Activated gamma-delta T cell treated with anti-CD3 and anti-CD28 coated beads, Interleukin-2, amount 50 U/mL, for 16 hours (primary cell): Measurements from ENCODE around the gene WASHC1.
A peak's percentile ranks its signal among the peaks of the same experiment; 100 is the strongest.
"Not testable (repeated sequence)": the region's sequence is repeated elsewhere in the genome, so short reads cannot be mapped to it uniquely, and the experiment has no call there.

Experiments used
- DNase-seq: peaks from one replicate; pipeline ENCODE4 v3.0.0-alpha.2; 2020; ENCODE audit warnings: low read depth

WASHC1 gene

GRCh38 chr9:14129-14809, 15.0 kb downstream of the WASHC1 start:
- not testable (repeated sequence) for DNase-seq

GRCh38 chr9:11206-11605, 18.1 kb downstream of the WASHC1 start:
- DNase-seq: peak; percentile 48

DNA sequence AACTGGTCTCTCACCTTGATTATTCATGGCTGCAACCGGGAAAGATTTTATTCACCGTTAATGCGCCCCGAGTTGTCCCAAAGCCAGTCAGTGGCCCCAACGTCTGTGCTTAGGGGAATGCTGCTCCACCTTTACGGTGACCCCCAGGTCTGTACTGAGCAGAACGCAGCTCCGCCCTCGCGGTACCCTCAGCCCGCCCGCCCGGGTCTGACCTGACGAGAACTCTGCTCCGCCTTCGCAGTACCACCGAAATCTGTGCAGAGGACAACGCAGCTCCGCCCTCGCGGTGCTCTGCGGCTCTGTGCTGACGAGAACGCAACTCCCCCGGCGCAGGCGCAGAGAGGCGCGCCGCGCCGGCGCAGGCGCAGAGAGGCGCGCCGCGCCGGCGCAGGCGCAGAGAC, 18.6 kb downstream of the WASHC1 start:
- DNase-seq: not testable (repeated sequence)

DNA sequence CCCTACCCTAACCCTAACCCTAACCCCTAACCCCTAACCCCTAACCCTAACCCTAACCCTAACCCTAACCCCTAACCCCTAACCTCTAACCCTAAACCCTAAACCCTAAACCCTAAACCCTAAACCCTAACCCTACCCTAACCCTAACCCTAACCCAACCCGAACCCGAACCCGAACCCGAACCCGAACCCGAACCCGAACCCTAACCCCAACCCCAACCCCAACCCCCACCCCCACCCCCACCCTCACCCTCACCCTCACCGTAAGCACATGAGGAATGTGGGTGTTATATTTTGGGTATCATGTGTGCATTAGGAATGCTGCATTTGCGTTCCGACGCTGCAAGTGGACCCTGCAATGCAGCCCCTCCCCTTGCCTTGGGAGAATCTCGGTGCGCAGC, 19.0 kb downstream of the WASHC1 start:
- not testable (repeated sequence) for DNase-seq
